OCI-LY7 (cell line): ENCODE results near the gene RASAL1. TPM values are rescaled to one million over a fixed set of nuclear protein-coding genes. Genes with fewer than 3 reads are reported as not detected.

Experiments
- BruUV-seq: library from RNA; stranded (reverse); fragments of 400-500 nt; replicated peaks from 2 replicates; lab custom pipeline; 2021; lab: Mats Ljungman, UMichigan
- CTCF ChIA-PET: fragments of 300-600 bp; sonication (Branson Sonifier 250); formaldehyde crosslinking; loops from one replicate; lab custom pipeline; 2022; ENCODE audit warnings: antibody characterized with exemption; ENCODE audit not compliant: unreplicated experiment; lab: Charles Lee
- POLR2A ChIA-PET: fragments of 300-600 bp; sonication (Branson Sonifier 250); formaldehyde crosslinking; loops from one replicate; lab custom pipeline; 2022; ENCODE audit warnings: antibody characterized with exemption; lab: Charles Lee
- DNase-seq: peaks from one replicate; pipeline ENCODE4 v3.0.0-alpha.2; 2015; ENCODE audit warnings: low spot score
- H2AFZ ChIP-seq: fragments of 200-600 bp; sonication (generic), shearing (Covaris generic); 2 replicates; pipeline ENCODE4 v1.6.1; 2014; ENCODE audit warnings: mild to moderate bottlenecking, antibody characterized with exemption, low read length, moderate library complexity
- H3K27ac ChIP-seq: fragments of 200-600 bp; sonication (generic); 2 replicates; pipeline ENCODE4 v1.5.1; 2014; ENCODE audit warnings: mixed run types, low read depth, mild to moderate bottlenecking, moderate library complexity, low read length, inconsistent platforms; ENCODE audit not compliant: poor library complexity, severe bottlenecking
- H3K36me3 ChIP-seq: fragments of 200-600 bp; sonication (generic); 2 replicates; pipeline ENCODE4 v1.6.1; 2014; ENCODE audit warnings: mild to moderate bottlenecking, antibody characterized with exemption, low read length, moderate library complexity, mixed read lengths; ENCODE audit not compliant: insufficient read depth
- H3K4me1 ChIP-seq: fragments of 200-600 bp; sonication (generic); 2 replicates; pipeline ENCODE4 v1.5.1; 2014; ENCODE audit warnings: mild to moderate bottlenecking, low read length; ENCODE audit not compliant: insufficient read depth, poor library complexity, severe bottlenecking
- H3K4me2 ChIP-seq: fragments of 200-600 bp; sonication (generic); 2 replicates; pipeline ENCODE4 v1.6.1; 2014; ENCODE audit warnings: mild to moderate bottlenecking, low read length
- H3K4me3 ChIP-seq: fragments of 200-600 bp; sonication (generic); 2 replicates; pipeline ENCODE4 v1.5.1; 2014; ENCODE audit warnings: mild to moderate bottlenecking, low read depth, low read length; ENCODE audit not compliant: poor library complexity, severe bottlenecking
- H3K79me2 ChIP-seq: fragments of 200-600 bp; sonication (generic); 2 replicates; pipeline ENCODE4 v1.6.1; 2016; ENCODE audit warnings: low read depth, mild to moderate bottlenecking, low read length, moderate library complexity, mixed read lengths; ENCODE audit not compliant: insufficient read depth
- H3K9me2 ChIP-seq: fragments of 200-600 bp; sonication (generic); 2 replicates; pipeline ENCODE4 v1.6.1; 2016; ENCODE audit warnings: mild to moderate bottlenecking, low read length, mixed read lengths; ENCODE audit not compliant: insufficient read depth
- H3K9me3 ChIP-seq: fragments of 200-600 bp; sonication (generic); 2 replicates; pipeline ENCODE4 v1.6.1; 2014; ENCODE audit warnings: mild to moderate bottlenecking, mixed run types, low read length, mixed read lengths
- H4K20me1 ChIP-seq: fragments of 200-600 bp; sonication (generic); 2 replicates; pipeline ENCODE4 v1.6.1; 2014; ENCODE audit warnings: mild to moderate bottlenecking, antibody characterized with exemption, low read length, moderate library complexity, mixed read lengths; ENCODE audit not compliant: insufficient read depth
- CTCF ChIP-seq: fragments of 200-600 bp; sonication (generic); conservative IDR thresholded peaks from 2 replicates; pipeline ENCODE4 v1.5.1; 2014; ENCODE audit warnings: mild to moderate bottlenecking, antibody characterized with exemption, low read length, moderate library complexity, mixed read lengths
- EZH2phosphoT487 ChIP-seq: fragments of 200-600 bp; sonication (generic); IDR thresholded peaks from 2 replicates; pipeline ENCODE4 v1.6.1; 2018; ENCODE audit warnings: low read depth, borderline replicate concordance, mild to moderate bottlenecking, mixed run types, antibody characterized with exemption, low read length, moderate library complexity, mixed read lengths
- intact Hi-C: fragments of 100-400 bp; cut with micrococcal nuclease; formaldehyde crosslinking; loops from one replicate; pipeline ENCODE4 v1.10.0; 2022; ENCODE audit not compliant: unreplicated experiment
- total RNA-seq, 2 experiments: library from RNA; depleted of rRNA in 1 of 2; stranded (reverse); fragments of >200 nt in 1 of 2; shearing (Covaris generic) in 1 of 2; gene quantifications; 2 replicates each; pipeline ENCODE4 v1.2.3, GENCODE V29; 2014 to 2022

RASAL1 gene
- total RNA-seq, 2 experiments from 2014 or later: 74.4 to 89.1 TPM

- Histone ChIP-seq H3K36me3 (peaks cover 56% of the 10 kb centered on the region), H2AFZ (no peak overlapping the region), H3K4me1 (peaks cover 79% of the 10 kb centered on the region), H3K9me2 (no peaks in the 10 kb centered on the region), H3K4me3 (peak overlapping the region; percentile 90), H3K4me2 (peak overlapping the region; percentile 99), H3K9me3 (no peaks in the 10 kb centered on the region), H3K27ac (peak overlapping the region; percentile 68), H4K20me1 (0 out of 2 replicates have a peak, but pooled peaks cover 6% of the 10 kb centered on the region), H3K79me2 (peaks cover 70% of the 10 kb centered on the region)
- no TSS peak for BruUV-seq
- ChIA-PET POLR2A (interaction anchor here (0.8 to 3.6 kb wide), 4 partner anchors 9 to 40 kb away, joined by 4 to 33 read pairs (median 8); no protein-coding TSS in a partner anchor), CTCF (interaction anchor here (0.6 to 4.4 kb wide), 5 partner anchors 11 to 84 kb away, joined by 3 to 24 read pairs (median 4); no protein-coding TSS in a partner anchor)
- intact Hi-C loops: no loop called here
- TF ChIP-seq EZH2phosphoT487 (no peak), CTCF (no peak)
- DNase-seq: no peak
Measured at GRCh38 chr12:113133036-113133435, 2.5 kb downstream of the RASAL1 start.

- Histone ChIP-seq H3K9me3 (no peaks in the 10 kb centered on the region), H3K4me2 (peak overlapping the region; percentile 81), H3K4me1 (peaks cover 70% of the 10 kb centered on the region), H3K4me3 (peak overlapping the region; percentile 42), H3K79me2 (peaks cover 82% of the 10 kb centered on the region), H3K9me2 (no peaks in the 10 kb centered on the region), H4K20me1 (0 out of 2 replicates have a peak, but pooled peaks cover 6% of the 10 kb centered on the region), H3K27ac (peak overlapping the region; percentile 87), H3K36me3 (peaks cover 70% of the 10 kb centered on the region), H2AFZ (no peak overlapping the region)
- DNase-seq: peak; percentile 39
- no peak for TF ChIP-seq CTCF
- no peak for TF ChIP-seq EZH2phosphoT487
- ChIA-PET CTCF (no interaction called here), POLR2A (interaction anchor here (1.4 kb wide), 2 partner anchors 8 to 81 kb away, joined by 3 read pairs; no protein-coding TSS in a partner anchor)
- intact Hi-C loops: no loop called here
- BruUV-seq: no TSS peak
Measured at GRCh38 chr12:113131556-113131955, 4.0 kb downstream of the RASAL1 start.

- Histone ChIP-seq H3K4me3 (peak overlapping the region; percentile 57), H3K36me3 (peaks cover 79% of the 10 kb centered on the region), H3K9me3 (peaks cover 1% of the 10 kb centered on the region; the same call in 1 of the 2 replicates), H2AFZ (no peak overlapping the region), H3K79me2 (peaks cover 85% of the 10 kb centered on the region), H3K27ac (peak overlapping the region; percentile 87), H3K4me2 (peak overlapping the region; percentile 81), H3K9me2 (no peaks in the 10 kb centered on the region), H3K4me1 (peaks cover 61% of the 10 kb centered on the region), H4K20me1 (0 out of 2 replicates have a peak, but pooled peaks cover 6% of the 10 kb centered on the region)
- BruUV-seq: no TSS peak
- POLR2A ChIA-PET: interaction anchor here (0.6 to 2.2 kb wide), 6 partner anchors 9 to 97 kb away, joined by 3 to 10 read pairs (median 4); no protein-coding TSS in a partner anchor
- peak; percentile 55 for DNase-seq
- TF ChIP-seq CTCF (peak; percentile 80), EZH2phosphoT487 (no peak)
- CTCF ChIA-PET: interaction anchor here (0.6 to 1.2 kb wide), 3 partner anchors 23 to 34 kb away, joined by 3 to 10 read pairs (median 3); no protein-coding TSS in a partner anchor
- intact Hi-C loops: no loop called here
Measured at GRCh38 chr12:113130457-113131135, 5.0 kb downstream of the RASAL1 start.
